Stimulated activated naive CD4-positive, alpha-beta T cell treated with Interleukin-2 at 50 U/mL for 16 hours (primary cell): Measurements from ENCODE around the gene COA7.

Source experiments
- DNase-seq: peaks from one replicate; lab custom pipeline; 2025; lab: John Stamatoyannopoulos, UW

Gene COA7

DNA sequence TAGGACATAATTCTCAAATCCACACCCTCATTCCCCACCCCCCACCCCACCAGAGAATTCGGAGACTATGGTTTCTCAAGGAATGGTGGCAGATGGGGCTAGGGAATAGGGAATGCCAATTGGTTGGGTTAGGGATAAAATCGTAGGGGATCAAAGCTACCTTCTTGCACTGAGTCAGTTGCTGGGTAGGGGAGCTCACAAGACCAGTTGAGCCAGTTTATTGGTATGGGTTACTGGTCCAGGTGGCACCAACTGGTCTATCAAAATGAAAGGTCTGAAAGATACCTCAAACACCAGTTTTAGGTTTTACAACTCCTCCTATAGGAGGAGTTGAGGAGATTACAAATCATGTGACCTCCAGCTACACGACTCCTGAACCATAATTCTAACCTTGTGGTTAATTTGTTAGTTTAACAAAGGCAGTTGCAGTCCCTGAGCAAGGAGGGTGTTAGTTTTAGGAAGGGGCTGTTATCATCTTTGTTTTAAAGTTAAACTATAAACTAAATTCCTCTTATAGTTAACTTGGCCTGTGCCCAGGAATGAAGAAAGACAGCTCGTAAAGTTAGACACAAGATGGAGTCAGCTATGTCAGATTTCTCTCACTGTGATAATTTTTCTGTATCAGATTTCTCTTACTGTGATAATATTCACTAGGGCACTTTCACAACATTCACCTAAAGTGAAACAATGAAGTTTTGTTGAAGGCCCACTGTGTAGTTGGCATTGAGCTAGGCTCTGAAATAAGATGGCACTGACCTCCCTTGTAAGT lies 62.6 kb downstream of the COA7 start:
- no peak for DNase-seq
